ENCODE results near the gene PALMD. TPM values are rescaled to one million over a fixed set of nuclear protein-coding genes. Genes with fewer than 3 reads are reported as not detected.

PALMD gene
- total and polyA plus RNA-seq, 2 of the 8 experiments (the other 6 are each of a cell fraction or from before 2014, with no cell fraction given): not detected

DNA sequence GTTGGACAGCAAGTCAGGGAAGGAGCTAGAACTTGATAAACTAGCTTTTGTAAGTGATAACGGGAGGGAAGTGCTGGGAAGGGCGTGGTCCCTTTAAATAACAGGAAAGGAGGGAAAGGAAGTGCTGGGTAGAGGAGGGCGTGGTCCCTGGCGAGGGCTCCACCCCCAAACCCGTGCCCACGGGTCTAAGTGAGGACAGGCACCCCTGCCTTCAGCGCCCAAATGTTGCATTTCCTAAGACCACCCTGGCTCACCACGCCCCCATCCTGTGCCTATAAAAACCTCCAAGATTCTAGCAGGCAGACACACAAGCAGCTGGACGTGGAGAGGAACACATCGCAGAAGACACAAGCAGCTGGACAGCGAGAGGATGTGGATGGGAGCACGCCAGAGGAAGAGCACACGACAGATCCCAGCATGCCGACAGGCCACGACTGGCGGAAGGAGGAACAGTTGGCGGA is 58.5 kb downstream of the PALMD start (continued):
- TF ChIP-seq, protein P1, sequence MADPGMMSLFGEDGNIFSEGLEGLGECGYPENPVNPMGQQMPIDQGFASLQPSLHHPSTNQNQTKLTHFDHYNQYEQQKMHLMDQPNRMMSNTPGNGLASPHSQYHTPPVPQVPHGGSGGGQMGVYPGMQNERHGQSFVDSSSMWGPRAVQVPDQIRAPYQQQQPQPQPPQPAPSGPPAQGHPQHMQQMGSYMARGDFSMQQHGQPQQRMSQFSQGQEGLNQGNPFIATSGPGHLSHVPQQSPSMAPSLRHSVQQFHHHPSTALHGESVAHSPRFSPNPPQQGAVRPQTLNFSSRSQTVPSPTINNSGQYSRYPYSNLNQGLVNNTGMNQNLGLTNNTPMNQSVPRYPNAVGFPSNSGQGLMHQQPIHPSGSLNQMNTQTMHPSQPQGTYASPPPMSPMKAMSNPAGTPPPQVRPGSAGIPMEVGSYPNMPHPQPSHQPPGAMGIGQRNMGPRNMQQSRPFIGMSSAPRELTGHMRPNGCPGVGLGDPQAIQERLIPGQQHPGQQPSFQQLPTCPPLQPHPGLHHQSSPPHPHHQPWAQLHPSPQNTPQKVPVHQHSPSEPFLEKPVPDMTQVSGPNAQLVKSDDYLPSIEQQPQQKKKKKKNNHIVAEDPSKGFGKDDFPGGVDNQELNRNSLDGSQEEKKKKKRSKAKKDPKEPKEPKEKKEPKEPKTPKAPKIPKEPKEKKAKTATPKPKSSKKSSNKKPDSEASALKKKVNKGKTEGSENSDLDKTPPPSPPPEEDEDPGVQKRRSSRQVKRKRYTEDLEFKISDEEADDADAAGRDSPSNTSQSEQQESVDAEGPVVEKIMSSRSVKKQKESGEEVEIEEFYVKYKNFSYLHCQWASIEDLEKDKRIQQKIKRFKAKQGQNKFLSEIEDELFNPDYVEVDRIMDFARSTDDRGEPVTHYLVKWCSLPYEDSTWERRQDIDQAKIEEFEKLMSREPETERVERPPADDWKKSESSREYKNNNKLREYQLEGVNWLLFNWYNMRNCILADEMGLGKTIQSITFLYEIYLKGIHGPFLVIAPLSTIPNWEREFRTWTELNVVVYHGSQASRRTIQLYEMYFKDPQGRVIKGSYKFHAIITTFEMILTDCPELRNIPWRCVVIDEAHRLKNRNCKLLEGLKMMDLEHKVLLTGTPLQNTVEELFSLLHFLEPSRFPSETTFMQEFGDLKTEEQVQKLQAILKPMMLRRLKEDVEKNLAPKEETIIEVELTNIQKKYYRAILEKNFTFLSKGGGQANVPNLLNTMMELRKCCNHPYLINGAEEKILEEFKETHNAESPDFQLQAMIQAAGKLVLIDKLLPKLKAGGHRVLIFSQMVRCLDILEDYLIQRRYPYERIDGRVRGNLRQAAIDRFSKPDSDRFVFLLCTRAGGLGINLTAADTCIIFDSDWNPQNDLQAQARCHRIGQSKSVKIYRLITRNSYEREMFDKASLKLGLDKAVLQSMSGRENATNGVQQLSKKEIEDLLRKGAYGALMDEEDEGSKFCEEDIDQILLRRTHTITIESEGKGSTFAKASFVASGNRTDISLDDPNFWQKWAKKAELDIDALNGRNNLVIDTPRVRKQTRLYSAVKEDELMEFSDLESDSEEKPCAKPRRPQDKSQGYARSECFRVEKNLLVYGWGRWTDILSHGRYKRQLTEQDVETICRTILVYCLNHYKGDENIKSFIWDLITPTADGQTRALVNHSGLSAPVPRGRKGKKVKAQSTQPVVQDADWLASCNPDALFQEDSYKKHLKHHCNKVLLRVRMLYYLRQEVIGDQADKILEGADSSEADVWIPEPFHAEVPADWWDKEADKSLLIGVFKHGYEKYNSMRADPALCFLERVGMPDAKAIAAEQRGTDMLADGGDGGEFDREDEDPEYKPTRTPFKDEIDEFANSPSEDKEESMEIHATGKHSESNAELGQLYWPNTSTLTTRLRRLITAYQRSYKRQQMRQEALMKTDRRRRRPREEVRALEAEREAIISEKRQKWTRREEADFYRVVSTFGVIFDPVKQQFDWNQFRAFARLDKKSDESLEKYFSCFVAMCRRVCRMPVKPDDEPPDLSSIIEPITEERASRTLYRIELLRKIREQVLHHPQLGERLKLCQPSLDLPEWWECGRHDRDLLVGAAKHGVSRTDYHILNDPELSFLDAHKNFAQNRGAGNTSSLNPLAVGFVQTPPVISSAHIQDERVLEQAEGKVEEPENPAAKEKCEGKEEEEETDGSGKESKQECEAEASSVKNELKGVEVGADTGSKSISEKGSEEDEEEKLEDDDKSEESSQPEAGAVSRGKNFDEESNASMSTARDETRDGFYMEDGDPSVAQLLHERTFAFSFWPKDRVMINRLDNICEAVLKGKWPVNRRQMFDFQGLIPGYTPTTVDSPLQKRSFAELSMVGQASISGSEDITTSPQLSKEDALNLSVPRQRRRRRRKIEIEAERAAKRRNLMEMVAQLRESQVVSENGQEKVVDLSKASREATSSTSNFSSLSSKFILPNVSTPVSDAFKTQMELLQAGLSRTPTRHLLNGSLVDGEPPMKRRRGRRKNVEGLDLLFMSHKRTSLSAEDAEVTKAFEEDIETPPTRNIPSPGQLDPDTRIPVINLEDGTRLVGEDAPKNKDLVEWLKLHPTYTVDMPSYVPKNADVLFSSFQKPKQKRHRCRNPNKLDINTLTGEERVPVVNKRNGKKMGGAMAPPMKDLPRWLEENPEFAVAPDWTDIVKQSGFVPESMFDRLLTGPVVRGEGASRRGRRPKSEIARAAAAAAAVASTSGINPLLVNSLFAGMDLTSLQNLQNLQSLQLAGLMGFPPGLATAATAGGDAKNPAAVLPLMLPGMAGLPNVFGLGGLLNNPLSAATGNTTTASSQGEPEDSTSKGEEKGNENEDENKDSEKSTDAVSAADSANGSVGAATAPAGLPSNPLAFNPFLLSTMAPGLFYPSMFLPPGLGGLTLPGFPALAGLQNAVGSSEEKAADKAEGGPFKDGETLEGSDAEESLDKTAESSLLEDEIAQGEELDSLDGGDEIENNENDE (IDR thresholded peaks at IDR 0.05; ENCODE audit: insufficient replicate concordance, low read length): no peak
- no peak for TF ChIP-seq PHF8 (conservative IDR thresholded peaks at IDR 0.05; ENCODE audit: low read depth, low read length)
- TF ChIP-seq TAF7 (optimal IDR thresholded peaks at IDR 0.05; ENCODE audit: borderline replicate concordance, low read depth, low read length): no peak
- TF ChIP-seq SP2 (IDR thresholded peaks at IDR 0.05; ENCODE audit: low read length): no peak
